Progenitor cell of endocrine pancreas (in vitro differentiated cells): ENCODE data around the gene DGKG. TPM values are rescaled to one million over a fixed set of nuclear protein-coding genes. Genes with fewer than 3 reads are reported as not detected.

ENCODE experiments used
- DNase-seq: peaks from one replicate; pipeline ENCODE4 v3.0.0; 2021; ENCODE audit warnings: low spot score; ENCODE audit not compliant: unreplicated experiment
- H3K27ac Mint-ChIP-seq: 2 replicates; pipeline ENCODE4 v1.8.0; 2021; ENCODE audit warnings: mild to moderate bottlenecking, moderate library complexity, mixed read lengths
- H3K27me3 Mint-ChIP-seq: 2 replicates; pipeline ENCODE4 v1.8.0; 2021; ENCODE audit warnings: mixed read lengths
- H3K36me3 Mint-ChIP-seq: 2 replicates; pipeline ENCODE4 v1.8.0; 2022; ENCODE audit warnings: mixed read lengths; ENCODE audit not compliant: insufficient read depth
- H3K4me1 Mint-ChIP-seq: 2 replicates; pipeline ENCODE4 v1.8.0; 2021; ENCODE audit warnings: low read depth, mixed read lengths
- H3K4me3 Mint-ChIP-seq: 2 replicates; pipeline ENCODE4 v1.8.0; 2021; ENCODE audit warnings: low read depth, mild to moderate bottlenecking, moderate library complexity, mixed read lengths
- H3K9me3 Mint-ChIP-seq: 2 replicates; pipeline ENCODE4 v1.8.0; 2021; ENCODE audit warnings: low read depth, mixed read lengths
- CTCF ChIP-seq: fragments of 200-600 bp; sonication (generic); IDR thresholded peaks from one replicate; pipeline ENCODE4 v1.5.0; 2021; ENCODE audit warnings: antibody characterized with exemption, mild to moderate bottlenecking; ENCODE audit not compliant: unreplicated experiment
- total RNA-seq: library from RNA; stranded (reverse); gene quantifications from 2 replicates; pipeline ENCODE4 v1.2.1, GENCODE V29; 2021

DGKG gene
- total RNA-seq, 1 donor from 2014 or later, result 0.17 TPM

- peaks cover 18% of the 10 kb centered on the region for H3K27me3 Mint-ChIP-seq
- no peaks in the 10 kb centered on the region for H3K9me3 Mint-ChIP-seq
- no peak for TF ChIP-seq CTCF
- no peak for DNase-seq
- H3K36me3 Mint-ChIP-seq, result no peaks in the 10 kb centered on the region
- peaks cover 10% of the 10 kb centered on the region for H3K4me1 Mint-ChIP-seq
- no peak overlapping the region for H3K4me3 Mint-ChIP-seq
- H3K27ac Mint-ChIP-seq, result no peak overlapping the region
Observed at GRCh38 chr3:186169379-186169778, 192.7 kb downstream of the DGKG start.

- no peak for DNase-seq
- no peak for TF ChIP-seq CTCF
- Mint-ChIP-seq H3K4me3 (no peak overlapping the region), H3K9me3 (no peaks in the 10 kb centered on the region), H3K36me3 (no peaks in the 10 kb centered on the region), H3K4me1 (peaks cover 10% of the 10 kb centered on the region), H3K27me3 (peaks cover 18% of the 10 kb centered on the region), H3K27ac (no peak overlapping the region)
Observed at GRCh38 chr3:186168976-186169375, 193.1 kb downstream of the DGKG start.

- no peak for TF ChIP-seq CTCF
- Mint-ChIP-seq H3K4me1 (peaks cover 10% of the 10 kb centered on the region), H3K27ac (no peak overlapping the region), H3K4me3 (no peak overlapping the region), H3K27me3 (peaks cover 27% of the 10 kb centered on the region), H3K36me3 (no peaks in the 10 kb centered on the region), H3K9me3 (no peaks in the 10 kb centered on the region)
- no peak for DNase-seq
Observed at GRCh38 chr3:186167646-186168395, 194.2 kb downstream of the DGKG start.

- H3K4me1 Mint-ChIP-seq, result peaks cover 8% of the 10 kb centered on the region
- no peak for DNase-seq
- no peak overlapping the region for H3K27ac Mint-ChIP-seq
- no peaks in the 10 kb centered on the region for H3K9me3 Mint-ChIP-seq
- peaks cover 27% of the 10 kb centered on the region for H3K27me3 Mint-ChIP-seq
- H3K36me3 Mint-ChIP-seq, result no peaks in the 10 kb centered on the region
- no peak overlapping the region for H3K4me3 Mint-ChIP-seq
- TF ChIP-seq CTCF, result no peak
Observed at GRCh38 chr3:186166491-186167288, 195.3 kb downstream of the DGKG start.

- H3K27me3 Mint-ChIP-seq, result peaks cover 27% of the 10 kb centered on the region
- no peak overlapping the region for H3K4me3 Mint-ChIP-seq
- no peak for TF ChIP-seq CTCF
- H3K36me3 Mint-ChIP-seq, result no peaks in the 10 kb centered on the region
- peaks cover 8% of the 10 kb centered on the region for H3K4me1 Mint-ChIP-seq
- DNase-seq, result no peak
- H3K27ac Mint-ChIP-seq, result no peak overlapping the region
- no peaks in the 10 kb centered on the region for H3K9me3 Mint-ChIP-seq
Observed at GRCh38 chr3:186166036-186166435, 196.0 kb downstream of the DGKG start.
